Central memory CD8-positive, alpha-beta T cell (primary cell): ENCODE data around the gene KRTCAP2.
"Not testable (repeated sequence)": the region's sequence is repeated elsewhere in the genome, so short reads cannot be mapped to it uniquely, and the experiment has no call there.

Source experiments
- ATAC-seq: fragments of 150-1000 bp; cut with Tn5 transposase; replicated peaks from 2 replicates; pipeline ENCODE4 v1.10.0; 2022; ENCODE audit warnings: mild to moderate bottlenecking, moderate FRiP score, moderate number of reproducible peaks; ENCODE audit not compliant: poor library complexity, severe bottlenecking; ENCODE audit errors: extremely low read depth
- DNase-seq, 2 donors: peaks; one replicate each; pipeline ENCODE4 v3.0.0; 2021; ENCODE audit warnings: low spot score in 2 of 2
- H3K27ac Mint-ChIP-seq: one replicate; pipeline ENCODE4 v1.8.0; 2022; ENCODE audit warnings: low read depth, mild to moderate bottlenecking, moderate library complexity, mixed read lengths
- H3K27me3 Mint-ChIP-seq: one replicate; pipeline ENCODE4 v1.8.0; 2022; ENCODE audit warnings: mixed read lengths
- H3K36me3 Mint-ChIP-seq: one replicate; pipeline ENCODE4 v1.8.0; 2022; ENCODE audit warnings: mild to moderate bottlenecking, moderate library complexity, mixed read lengths; ENCODE audit not compliant: insufficient read depth
- H3K4me1 Mint-ChIP-seq: one replicate; pipeline ENCODE4 v1.8.0; 2022; ENCODE audit warnings: mixed read lengths
- H3K4me3 Mint-ChIP-seq: one replicate; pipeline ENCODE4 v1.8.0; 2022; ENCODE audit warnings: mild to moderate bottlenecking, moderate library complexity, mixed read lengths
- H3K9me3 Mint-ChIP-seq: one replicate; pipeline ENCODE4 v1.8.0; 2022; ENCODE audit warnings: mixed read lengths

KRTCAP2 gene

GRCh38 chr1:155175927-155176371 is 2.8 kb upstream of the KRTCAP2 start:
- H3K36me3 Mint-ChIP-seq = peaks cover 36% of the 10 kb centered on the region
- ATAC-seq (no peak), DNase-seq (no peak)

GRCh38 chr1:155175281-155175926 is 2.3 kb upstream of the KRTCAP2 start:
- no peak overlapping the region for H3K27ac Mint-ChIP-seq
- peak overlapping the region; percentile 97 for H3K4me3 Mint-ChIP-seq
- H3K36me3 Mint-ChIP-seq = peaks cover 37% of the 10 kb centered on the region
- no peaks in the 10 kb centered on the region for H3K27me3 Mint-ChIP-seq
- no peak for DNase-seq
- no peaks in the 10 kb centered on the region for H3K9me3 Mint-ChIP-seq
- H3K4me1 Mint-ChIP-seq = peaks cover 43% of the 10 kb centered on the region
- ATAC-seq = no peak

More at GRCh38 chr1:155175927-155176371, 2.8 kb upstream of the KRTCAP2 start:
- H3K4me3 Mint-ChIP-seq = no peak overlapping the region
- H3K27me3 Mint-ChIP-seq = no peaks in the 10 kb centered on the region
- no peaks in the 10 kb centered on the region for H3K9me3 Mint-ChIP-seq
- H3K27ac Mint-ChIP-seq = no peak overlapping the region
- peaks cover 43% of the 10 kb centered on the region for H3K4me1 Mint-ChIP-seq

GRCh38 chr1:155174324-155175280 is 1.5 kb upstream of the KRTCAP2 start:
- Mint-ChIP-seq H3K9me3 (no peaks in the 10 kb centered on the region), H3K27me3 (no peaks in the 10 kb centered on the region), H3K36me3 (peaks cover 36% of the 10 kb centered on the region), H3K4me1 (peaks cover 43% of the 10 kb centered on the region), H3K27ac (peak overlapping the region; percentile 97), H3K4me3 (peak overlapping the region; percentile 97)
- DNase-seq (no peak), ATAC-seq (no peak)

DNA sequence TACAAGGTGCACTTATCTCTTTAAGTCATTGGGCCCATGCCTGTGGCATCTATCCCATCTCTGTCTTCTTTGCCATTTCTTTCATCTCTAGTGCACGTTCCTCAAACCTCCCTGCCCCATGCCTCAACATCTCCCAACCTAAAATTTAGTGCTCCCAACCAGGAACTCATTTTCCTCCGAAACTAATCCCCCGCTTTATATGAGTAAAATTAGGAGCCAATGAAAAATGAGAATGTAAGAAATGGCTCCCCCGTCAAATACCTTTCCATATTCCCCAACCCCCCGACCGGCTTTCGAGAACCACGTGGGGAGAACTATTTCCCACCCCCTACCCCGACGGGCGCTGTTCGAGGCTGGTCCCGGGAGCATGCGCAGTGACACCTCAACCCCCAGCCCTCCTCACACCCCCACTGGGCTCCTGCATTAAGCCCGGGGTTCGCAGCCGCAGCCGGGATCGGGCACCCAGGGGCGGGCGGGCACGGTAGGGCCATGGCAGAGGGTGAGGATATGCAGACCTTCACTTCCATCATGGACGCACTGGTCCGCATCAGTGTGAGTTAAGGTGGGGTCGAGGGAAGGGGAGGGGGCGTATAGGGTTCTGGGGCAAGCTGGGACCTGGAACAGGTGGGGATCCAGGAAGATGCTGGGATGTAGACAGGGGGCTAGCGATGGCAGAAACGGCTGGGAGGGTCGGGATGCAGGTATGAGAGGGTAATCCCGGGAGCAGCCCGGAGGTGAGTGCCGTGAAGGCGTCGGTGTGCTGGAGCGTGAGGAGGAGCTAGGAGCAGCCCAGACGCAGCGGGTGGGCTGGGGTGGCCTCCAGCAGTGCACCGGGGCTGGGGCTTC is 597 bp upstream of the KRTCAP2 start, which contains the start of gene TRIM46:
TRIM46 (plus strand) TSS at position 372 of the 846 bp plus-strand sequence; CDS start at position 490, 118 bp downstream.
- no peaks in the 10 kb centered on the region for H3K9me3 Mint-ChIP-seq
- H3K36me3 Mint-ChIP-seq = peaks cover 35% of the 10 kb centered on the region
- peak within 1 kb of the TSS; percentile 97 for H3K27ac Mint-ChIP-seq
- DNase-seq (no peak), ATAC-seq (peak; percentile 22)
- peak within 1 kb of the TSS; percentile 97 for H3K4me3 Mint-ChIP-seq
- peaks cover 43% of the 10 kb centered on the region for H3K4me1 Mint-ChIP-seq
- no peaks in the 10 kb centered on the region for H3K27me3 Mint-ChIP-seq

GRCh38 chr1:155171836-155172731 is 1.0 kb downstream of the KRTCAP2 start:
- H3K27ac Mint-ChIP-seq = peak overlapping the region; percentile 97
- H3K36me3 Mint-ChIP-seq = peaks cover 35% of the 10 kb centered on the region
- DNase-seq (no peak), ATAC-seq (peak; percentile 25)
- H3K27me3 Mint-ChIP-seq = no peaks in the 10 kb centered on the region
- peak overlapping the region; percentile 97 for H3K4me3 Mint-ChIP-seq
- peaks cover 50% of the 10 kb centered on the region for H3K4me1 Mint-ChIP-seq
- no peaks in the 10 kb centered on the region for H3K9me3 Mint-ChIP-seq

DNA sequence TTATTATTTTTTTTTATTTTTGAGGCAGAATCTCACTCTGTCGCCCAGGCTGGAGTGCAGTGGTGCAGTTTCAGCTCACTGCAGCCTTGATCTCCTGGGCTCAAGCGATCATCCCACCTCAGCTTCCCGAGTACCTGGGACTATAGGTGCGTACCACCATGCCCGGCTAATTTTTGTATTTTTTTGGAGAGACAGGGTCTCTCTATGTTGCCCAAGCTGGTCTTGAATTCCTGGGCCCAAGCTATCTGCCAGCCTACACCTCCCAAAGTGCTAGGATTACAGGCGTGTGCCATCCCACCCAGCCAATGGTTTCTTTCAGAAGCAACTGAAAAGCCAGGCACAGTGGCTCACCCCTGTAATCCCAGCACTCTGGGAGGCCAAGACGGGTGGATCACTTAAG is 2.3 kb downstream of the KRTCAP2 start:
- Mint-ChIP-seq H3K36me3 (peaks cover 33% of the 10 kb centered on the region), H3K27me3 (no peaks in the 10 kb centered on the region), H3K9me3 (no peaks in the 10 kb centered on the region), H3K27ac (no peak overlapping the region), H3K4me3 (peak overlapping the region; percentile 97), H3K4me1 (peaks cover 41% of the 10 kb centered on the region)
- DNase-seq (no peak), ATAC-seq (no peak)

DNA sequence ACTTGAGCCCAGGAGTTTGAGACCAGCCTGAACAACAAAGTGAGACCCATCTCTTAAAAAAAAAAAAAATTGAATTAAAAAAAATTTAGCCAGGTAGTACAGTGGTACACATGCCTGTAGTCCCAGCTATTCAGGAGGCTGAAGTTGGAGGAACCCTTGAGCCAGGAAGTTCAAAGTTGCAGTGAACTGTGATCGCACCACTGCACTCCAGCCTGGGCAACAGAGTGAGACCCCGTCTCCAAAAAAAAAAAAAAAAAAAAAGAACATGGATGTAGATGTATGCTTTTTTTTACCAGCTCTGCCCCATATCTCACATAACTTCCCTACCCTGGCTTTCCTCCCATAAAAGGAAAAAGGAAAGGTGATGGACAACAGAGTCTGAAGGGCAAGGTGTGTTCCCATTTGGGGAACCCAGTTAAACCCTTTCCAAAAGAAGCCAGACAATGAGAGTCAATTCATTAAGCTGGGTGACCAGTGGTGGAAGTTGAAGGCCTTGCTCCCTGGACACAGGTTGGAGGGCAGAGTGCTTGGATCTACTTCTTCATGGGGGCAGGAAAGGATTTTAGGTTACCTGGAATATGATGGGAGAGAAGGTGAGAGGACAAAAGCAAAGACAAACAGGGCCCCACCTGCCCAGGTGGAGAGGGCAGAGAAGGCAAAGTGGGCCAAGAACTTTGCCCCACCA is 2.9 kb downstream of the KRTCAP2 start:
- Mint-ChIP-seq H3K4me3 (no peak overlapping the region), H3K4me1 (peaks cover 41% of the 10 kb centered on the region), H3K27me3 (no peaks in the 10 kb centered on the region), H3K36me3 (peaks cover 35% of the 10 kb centered on the region), H3K27ac (no peak overlapping the region), H3K9me3 (no peaks in the 10 kb centered on the region)
- DNase-seq (no peak), ATAC-seq (no peak)

DNA sequence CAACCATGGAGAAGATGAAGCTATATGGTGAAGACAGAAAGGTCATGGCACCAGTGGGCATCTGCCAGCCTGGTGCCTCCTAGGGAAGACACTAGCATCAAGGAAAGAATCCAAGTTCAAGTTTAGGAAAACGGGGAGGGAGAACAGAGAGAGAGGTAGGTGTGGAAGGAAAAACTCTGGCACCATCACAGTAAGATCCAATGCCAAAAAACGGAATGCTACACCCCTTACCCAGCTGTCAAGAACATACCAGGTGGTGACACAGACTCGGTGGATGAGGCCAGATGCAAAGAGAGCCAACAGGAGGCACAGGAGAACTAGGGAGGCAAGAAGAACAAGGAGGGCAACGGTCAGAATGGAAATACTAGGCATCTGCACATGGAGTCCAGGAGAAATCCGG is 3.6 kb downstream of the KRTCAP2 start:
- ATAC-seq (no peak), DNase-seq (no peak)
- Mint-ChIP-seq H3K27ac (no peak overlapping the region), H3K4me1 (peaks cover 35% of the 10 kb centered on the region), H3K4me3 (no peak overlapping the region), H3K9me3 (no peaks in the 10 kb centered on the region), H3K27me3 (no peaks in the 10 kb centered on the region), H3K36me3 (peaks cover 35% of the 10 kb centered on the region)

DNA sequence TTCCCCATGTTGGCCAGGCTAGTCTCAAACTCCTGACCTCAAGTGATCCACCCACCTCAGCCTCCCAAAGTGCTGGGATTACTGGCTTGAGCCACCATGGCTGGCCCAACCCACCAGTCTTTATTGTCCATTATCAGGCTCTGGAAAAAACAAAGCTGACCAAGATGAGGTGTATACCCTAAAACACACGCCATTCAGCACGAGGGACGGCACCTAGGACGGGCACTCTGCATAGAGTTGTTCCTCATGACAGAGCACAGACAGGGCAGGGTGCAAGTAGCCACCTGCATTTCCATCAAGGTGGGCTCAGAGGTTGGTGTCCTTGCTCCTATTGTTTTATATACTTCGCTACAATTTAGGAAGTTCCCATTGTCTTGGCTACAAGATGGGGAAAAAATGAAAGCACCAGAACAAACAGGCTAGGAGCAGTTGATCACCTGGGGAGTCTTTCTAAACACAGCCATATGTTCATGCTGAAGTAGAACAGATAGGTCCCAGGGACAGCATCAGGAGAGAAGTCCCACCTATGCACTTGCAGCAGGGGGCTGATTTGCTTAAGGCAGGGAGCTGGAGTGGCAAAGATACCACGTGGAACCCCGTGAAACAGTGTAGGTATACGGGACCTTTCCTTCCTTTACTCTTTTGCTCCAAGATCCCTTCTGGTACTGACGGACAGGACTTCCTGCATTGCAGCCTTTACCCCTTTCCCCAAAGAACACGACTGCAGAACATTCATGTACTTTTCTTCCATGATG is 4.5 kb downstream of the KRTCAP2 start:
- H3K36me3 Mint-ChIP-seq = peaks cover 30% of the 10 kb centered on the region
- peaks cover 26% of the 10 kb centered on the region for H3K4me1 Mint-ChIP-seq
- DNase-seq (no peak), ATAC-seq (no peak)
- no peak overlapping the region for H3K4me3 Mint-ChIP-seq
- H3K27ac Mint-ChIP-seq = no peak overlapping the region
- no peaks in the 10 kb centered on the region for H3K27me3 Mint-ChIP-seq
- H3K9me3 Mint-ChIP-seq = no peaks in the 10 kb centered on the region

- H3K27ac Mint-ChIP-seq, H3K27me3 Mint-ChIP-seq, H3K9me3 Mint-ChIP-seq, DNase-seq, ATAC-seq, H3K4me3 Mint-ChIP-seq: not testable (repeated sequence)
- peaks cover 25% of the 10 kb centered on the region for H3K36me3 Mint-ChIP-seq
- H3K4me1 Mint-ChIP-seq = peaks cover 20% of the 10 kb centered on the region
These were observed 5.0 kb downstream of the KRTCAP2 start for GRCh38 chr1:155168105-155168445.
